Heart right ventricle (tissue), 16 donors: Measurements from ENCODE around the gene JHY. TPM values are rescaled to one million over a fixed set of nuclear protein-coding genes. Genes with fewer than 3 reads are reported as not detected.

Experiments
- ATAC-seq, 8 donors: fragments of 200-7000 bp; cut with Tn5 transposase; one replicate each; pipeline ENCODE4 v1.9.1; 2020; ENCODE audit warnings: mild to moderate bottlenecking in 8 of 8, moderate library complexity in 8 of 8, moderate number of reproducible peaks in 1 of 8
- DNase-seq, 2 donors: peaks; one replicate each; pipeline ENCODE4 v3.0.0-alpha.2; 2020
- H3K27ac ChIP-seq, 10 donors: fragments of 200-600 bp; sonication (generic) in 2 of 10; one replicate each; pipeline versions ENCODE4 v1.5.0 to v1.8.0; 2020 to 2022; ENCODE audit warnings: mild to moderate bottlenecking in 3 of 10
- H3K27me3 ChIP-seq, 7 donors: fragments of 200-600 bp; one replicate each; pipeline ENCODE4 v1.8.0; 2021 to 2022; ENCODE audit warnings: mild to moderate bottlenecking in 2 of 7
- H3K36me3 ChIP-seq, 9 donors: fragments of 200-600 bp; sonication (generic) in 1 of 9; one replicate each; pipeline versions ENCODE4 v1.5.0 to v1.8.0; 2020 to 2022; ENCODE audit warnings: mild to moderate bottlenecking in 2 of 9
- H3K4me1 ChIP-seq, 9 donors: fragments of 200-600 bp; sonication (generic) in 1 of 9; one replicate each; pipeline versions ENCODE4 v1.5.0 to v1.8.0; 2020 to 2022; ENCODE audit warnings: mild to moderate bottlenecking in 4 of 9
- H3K4me3 ChIP-seq, 10 donors: fragments of 200-600 bp; sonication (generic) in 2 of 10; one replicate each; pipeline versions ENCODE4 v1.5.0 to v1.8.0; 2020 to 2022; ENCODE audit warnings: mild to moderate bottlenecking in 7 of 10, moderate library complexity in 2 of 10
- H3K9me3 ChIP-seq, 11 donors: fragments of 200-600 bp in 10 of 11; sonication (generic) in 2 of 11; one replicate each; pipeline versions ENCODE4 v1.5.0 to v1.8.0; 2013 to 2022; ENCODE audit warnings: mild to moderate bottlenecking in 2 of 11, control low read depth in 1 of 11, moderate library complexity in 1 of 11
- WGBS, 2 donors: extraction: QIAGEN DNeasy Blood & Tissue Kit; methylation state at CpG; one replicate each; pipeline ENCODE4 v1.1.7; 2013; ENCODE audit warnings: inconsistent platforms in 1 of 2; 5-methylcytosine and 5-hydroxymethylcytosine counted together
- intact Hi-C, 10 donors: fragments of 100-400 bp; cut with DNase I; formaldehyde crosslinking; loops; one replicate each; pipeline versions ENCODE4 v1.11.1 to v1.14.2; 2022
- polyA plus RNA-seq, 2 donors: library from polyadenylated mRNA; stranded (reverse); fragments of 200-250 nt; gene quantifications; one replicate each; pipeline ENCODE4 v1.2.3, GENCODE V29; 2013
- total RNA-seq, 10 donors: library from RNA; stranded (reverse); fragmentation: NEBNext Ultra II Directional in 3 of 10; extraction: Animal tissue kit (Norgen Biotek cat#: 25700) in 3 of 10; gene quantifications; one replicate each; pipeline versions ENCODE4 v1.2.1 to v1.2.4, GENCODE V29; 2021 to 2023
- TF ChIP-seq, protein P1 (sequence below), 9 donors: fragments of 200-600 bp; sonication (generic) in 2 of 9; IDR thresholded peaks; one replicate each; pipeline versions ENCODE4 v1.5.0 to v1.8.0; 2021 to 2022; ENCODE audit warnings: antibody characterized with exemption in 9 of 9, mild to moderate bottlenecking in 5 of 9, moderate library complexity in 1 of 9
- donor health status: Arrhythmogenic right ventricular cardiomyopathy.
- donor health status: ischemic (EF 13 %, LVEDD 7.1; RV severe dilation, severe dysfunction).
- donor health status: healthy with polysubstance abuse.
- donor health status: DM: no; HTN: yes; CAD: no.
- donor health status: DM: no; HTN: no; CAD: no.
- donor health status: ischemic (EF 25% LVEDD 6.9; RV normal size, moderate dysfunction).
- donor health status: ischemic (EF 25% LVEDD 5.7; RV mildly dilated, moderate dysfunction).
- donor health status: healthy.
- donor health status: DM: yes; HTN: yes; CAD: no.
- donor health status: Ischemic cardiomyopathy.
- donor health status: ischemic (EF 35%, LVEDD 5.7; RV mildly dilated, moderate dysfunction).
- donor health status: nonischemic (EF 11% LVEDD 7.7; RV severe dilation, severe dysfunction).
- donor health status: DM: yes; HTN: yes; CAD: no.
- donor health status: PGD.
- donor health status: ischemic (EF 29% LVEDD 5.4; RV normal size, mild dysfunction).
- donor health status: nonischemic (EF 23%, LVEDD 6.1; RV moderate dilation, normal function).

The JHY gene
- total and polyA plus RNA-seq, 12 donors: 0.41 to 2.3 (median 1.7) TPM

GRCh38 chr11:122895563-122895962 is 13.0 kb downstream of the JHY start:
- no peaks in the 10 kb centered on the region for H3K9me3 ChIP-seq
- no peak for ATAC-seq

DNA sequence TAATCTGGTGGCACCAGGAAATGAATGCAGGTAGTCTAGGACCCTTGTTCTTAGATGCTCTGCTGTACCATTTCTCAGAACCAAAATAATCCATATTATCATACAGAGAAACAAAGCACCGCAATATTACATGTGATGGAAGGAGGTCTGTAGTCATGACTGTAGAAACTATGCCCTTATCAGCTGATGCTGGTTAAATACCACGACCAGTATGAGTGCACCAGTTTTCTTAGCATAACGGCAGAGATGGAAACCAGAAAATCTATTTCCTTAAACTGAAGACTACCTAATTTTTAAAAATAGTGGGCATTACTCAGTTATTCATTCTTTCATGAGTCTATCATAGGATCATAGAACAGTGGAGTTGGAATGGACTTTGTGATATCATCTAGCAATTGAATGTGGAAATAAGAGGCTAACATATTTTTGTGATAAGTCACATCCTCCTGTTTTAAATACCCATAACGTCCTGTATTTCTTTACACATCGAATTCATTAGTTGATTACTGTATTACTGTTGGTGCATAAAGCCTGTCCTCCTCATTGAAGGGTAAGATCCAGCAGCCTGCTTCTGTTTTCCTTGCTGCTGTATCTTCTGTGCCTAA is 15.1 kb downstream of the JHY start:
- H3K36me3 ChIP-seq: no peaks in the 10 kb centered on the region
- TF ChIP-seq, protein P1, sequence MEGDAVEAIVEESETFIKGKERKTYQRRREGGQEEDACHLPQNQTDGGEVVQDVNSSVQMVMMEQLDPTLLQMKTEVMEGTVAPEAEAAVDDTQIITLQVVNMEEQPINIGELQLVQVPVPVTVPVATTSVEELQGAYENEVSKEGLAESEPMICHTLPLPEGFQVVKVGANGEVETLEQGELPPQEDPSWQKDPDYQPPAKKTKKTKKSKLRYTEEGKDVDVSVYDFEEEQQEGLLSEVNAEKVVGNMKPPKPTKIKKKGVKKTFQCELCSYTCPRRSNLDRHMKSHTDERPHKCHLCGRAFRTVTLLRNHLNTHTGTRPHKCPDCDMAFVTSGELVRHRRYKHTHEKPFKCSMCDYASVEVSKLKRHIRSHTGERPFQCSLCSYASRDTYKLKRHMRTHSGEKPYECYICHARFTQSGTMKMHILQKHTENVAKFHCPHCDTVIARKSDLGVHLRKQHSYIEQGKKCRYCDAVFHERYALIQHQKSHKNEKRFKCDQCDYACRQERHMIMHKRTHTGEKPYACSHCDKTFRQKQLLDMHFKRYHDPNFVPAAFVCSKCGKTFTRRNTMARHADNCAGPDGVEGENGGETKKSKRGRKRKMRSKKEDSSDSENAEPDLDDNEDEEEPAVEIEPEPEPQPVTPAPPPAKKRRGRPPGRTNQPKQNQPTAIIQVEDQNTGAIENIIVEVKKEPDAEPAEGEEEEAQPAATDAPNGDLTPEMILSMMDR (IDR thresholded peaks at IDR 0.05): no peak
- ATAC-seq (no peak), DNase-seq (no peak)
- H3K27ac ChIP-seq: no peak overlapping the region
- WGBS, 2 donors: 66 to 72% methylated on average over 5 of the region's 5 CpGs
- H3K9me3 ChIP-seq: no peaks in the 10 kb centered on the region
- no peak overlapping the region for H3K4me3 ChIP-seq
- H3K27me3 ChIP-seq: no peaks in the 10 kb centered on the region
- no peaks in the 10 kb centered on the region for H3K4me1 ChIP-seq
- intact Hi-C loops: no loop called here

More at GRCh38 chr11:122895563-122895962, 13.0 kb downstream of the JHY start:
- Histone ChIP-seq H3K4me3 (no peak overlapping the region), H3K36me3 (no peaks in the 10 kb centered on the region), H3K27me3 (no peaks in the 10 kb centered on the region), H3K27ac (no peak overlapping the region), H3K4me1 (no peaks in the 10 kb centered on the region)
- DNase-seq: no peak
- intact Hi-C loops: no loop called here
- 79 to 93% methylated on average over 2 of the region's 2 CpGs for WGBS, 2 donors
- TF ChIP-seq, protein P1 (IDR thresholded peaks at IDR 0.05): no peak

DNA sequence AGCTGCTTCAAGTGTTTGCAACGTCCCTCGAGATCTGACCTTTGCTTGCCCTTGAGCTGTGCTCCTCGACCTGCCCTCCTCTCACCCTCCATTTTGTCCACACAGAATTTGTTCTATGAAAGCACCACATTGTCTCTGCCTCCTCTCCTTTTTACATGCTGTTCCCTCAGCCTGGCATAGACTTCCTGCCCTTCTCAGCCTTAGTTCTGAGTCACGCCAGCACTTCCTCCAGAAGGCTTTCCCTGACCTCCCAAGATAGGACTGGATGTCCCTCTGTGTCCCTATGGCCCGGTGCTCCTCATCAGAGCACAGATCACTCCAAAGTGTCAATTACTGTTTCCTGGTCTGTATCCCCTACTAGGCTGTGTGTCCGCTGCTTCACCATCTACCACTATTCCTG is 16.2 kb downstream of the JHY start:
- intact Hi-C loops: no loop called here
- TF ChIP-seq, protein P1 (IDR thresholded peaks at IDR 0.05): no peak
- Histone ChIP-seq H3K4me1 (no peaks in the 10 kb centered on the region), H3K36me3 (no peaks in the 10 kb centered on the region), H3K27me3 (no peaks in the 10 kb centered on the region), H3K4me3 (no peak overlapping the region), H3K9me3 (no peaks in the 10 kb centered on the region), H3K27ac (no peak overlapping the region)
- 61 to 62% methylated on average over 6 of the region's 6 CpGs for WGBS, 2 donors
- DNase-seq (no peak), ATAC-seq (peak in 1 of 8 donors; percentile 33)

DNA sequence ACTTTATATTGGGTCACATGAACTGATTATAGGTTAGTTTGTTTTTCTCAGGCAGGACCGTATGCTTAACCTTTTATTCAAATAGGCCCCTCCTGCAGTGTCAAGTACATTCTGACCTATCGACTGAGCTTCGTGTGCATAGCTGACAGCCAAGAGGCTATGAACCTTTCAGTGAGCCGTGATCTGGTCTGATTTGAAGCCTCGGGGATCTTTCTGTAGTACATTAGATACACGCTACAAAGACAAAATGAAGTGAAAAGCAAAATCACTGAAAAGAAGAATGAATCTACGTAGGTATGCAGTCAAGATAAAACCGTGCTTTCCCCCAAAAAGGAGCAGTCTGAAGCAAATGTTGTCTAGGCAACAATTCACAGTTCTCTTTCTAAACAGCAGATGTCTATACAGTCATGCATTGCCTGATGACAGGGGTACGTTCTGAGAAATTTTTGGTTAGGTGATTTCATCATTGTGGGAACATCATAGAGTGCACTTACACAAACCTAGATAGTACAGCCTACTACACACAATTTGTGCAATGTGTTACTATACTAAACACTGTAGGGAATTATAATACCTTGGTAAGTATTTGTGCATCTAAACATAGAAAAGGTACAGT is 18.1 kb downstream of the JHY start:
- H3K27ac ChIP-seq: no peak overlapping the region
- DNase-seq (no peak), ATAC-seq (no peak)
- TF ChIP-seq, protein P1 (IDR thresholded peaks at IDR 0.05): no peak
- H3K36me3 ChIP-seq: no peaks in the 10 kb centered on the region
- intact Hi-C loops: no loop called here
- H3K9me3 ChIP-seq: no peaks in the 10 kb centered on the region
- H3K27me3 ChIP-seq: no peaks in the 10 kb centered on the region
- 86 to 88% methylated on average over 9 of the region's 9 CpGs for WGBS, 2 donors
- no peak overlapping the region for H3K4me3 ChIP-seq
- H3K4me1 ChIP-seq: no peaks in the 10 kb centered on the region
